ENCODE measurements around the gene ASB1. TPM values are rescaled to one million over a fixed set of nuclear protein-coding genes. Genes with fewer than 3 reads are reported as not detected.

ASB1 gene
- total RNA-seq, 1 donor: 27.9 TPM

- TF ChIP-seq, protein P1, sequence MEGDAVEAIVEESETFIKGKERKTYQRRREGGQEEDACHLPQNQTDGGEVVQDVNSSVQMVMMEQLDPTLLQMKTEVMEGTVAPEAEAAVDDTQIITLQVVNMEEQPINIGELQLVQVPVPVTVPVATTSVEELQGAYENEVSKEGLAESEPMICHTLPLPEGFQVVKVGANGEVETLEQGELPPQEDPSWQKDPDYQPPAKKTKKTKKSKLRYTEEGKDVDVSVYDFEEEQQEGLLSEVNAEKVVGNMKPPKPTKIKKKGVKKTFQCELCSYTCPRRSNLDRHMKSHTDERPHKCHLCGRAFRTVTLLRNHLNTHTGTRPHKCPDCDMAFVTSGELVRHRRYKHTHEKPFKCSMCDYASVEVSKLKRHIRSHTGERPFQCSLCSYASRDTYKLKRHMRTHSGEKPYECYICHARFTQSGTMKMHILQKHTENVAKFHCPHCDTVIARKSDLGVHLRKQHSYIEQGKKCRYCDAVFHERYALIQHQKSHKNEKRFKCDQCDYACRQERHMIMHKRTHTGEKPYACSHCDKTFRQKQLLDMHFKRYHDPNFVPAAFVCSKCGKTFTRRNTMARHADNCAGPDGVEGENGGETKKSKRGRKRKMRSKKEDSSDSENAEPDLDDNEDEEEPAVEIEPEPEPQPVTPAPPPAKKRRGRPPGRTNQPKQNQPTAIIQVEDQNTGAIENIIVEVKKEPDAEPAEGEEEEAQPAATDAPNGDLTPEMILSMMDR (IDR thresholded peaks at IDR 0.05; ENCODE audit: extremely low read depth, low read depth, low read length): no peak
- Histone ChIP-seq H3K4me2 (ENCODE audit: insufficient read depth, low read length) (peak overlapping the region; percentile 65), H3K79me2 (ENCODE audit: insufficient read depth, low read length) (peaks cover 82% of the 10 kb centered on the region), H2AFZ (ENCODE audit: low read length) (no peak overlapping the region), H3K4me3 (ENCODE audit: insufficient read depth, low read length) (no peak overlapping the region), H3K36me3 (ENCODE audit: insufficient read depth, low read length) (peaks cover 62% of the 10 kb centered on the region), H3K27ac (ENCODE audit: low read depth, low read length) (peak overlapping the region; percentile 99), H3K9me3 (ENCODE audit: low read depth, low read length) (peaks cover 2% of the 10 kb centered on the region), H3K4me1 (ENCODE audit: insufficient read depth, low read length) (peaks cover 86% of the 10 kb centered on the region), H4K20me1 (ENCODE audit: insufficient read depth, low read length) (no peaks in the 10 kb centered on the region), H3K27me3 (ENCODE audit: insufficient read depth, low read length) (no peaks in the 10 kb centered on the region)
- DNase-seq (ENCODE audit: insufficient read length, low spot score, missing footprints): peak; percentile 68
These were observed 9.0 kb downstream of the ASB1 start for GRCh38 chr2:238435752-238436096.

- Histone ChIP-seq H3K4me1 (ENCODE audit: insufficient read depth, low read length) (peaks cover 79% of the 10 kb centered on the region), H3K4me2 (ENCODE audit: insufficient read depth, low read length) (peak overlapping the region; percentile 67), H3K27ac (ENCODE audit: low read depth, low read length) (peak overlapping the region; percentile 99), H3K9me3 (ENCODE audit: low read depth, low read length) (no peaks in the 10 kb centered on the region), H3K36me3 (ENCODE audit: insufficient read depth, low read length) (peaks cover 54% of the 10 kb centered on the region), H3K4me3 (ENCODE audit: insufficient read depth, low read length) (peak overlapping the region; percentile 19), H4K20me1 (ENCODE audit: insufficient read depth, low read length) (no peaks in the 10 kb centered on the region), H3K27me3 (ENCODE audit: insufficient read depth, low read length) (no peaks in the 10 kb centered on the region), H3K79me2 (ENCODE audit: insufficient read depth, low read length) (peaks cover 86% of the 10 kb centered on the region), H2AFZ (ENCODE audit: low read length) (no peak overlapping the region)
- TF ChIP-seq, protein P1 (IDR thresholded peaks at IDR 0.05; ENCODE audit: extremely low read depth, low read depth, low read length): no peak
- DNase-seq (ENCODE audit: insufficient read length, low spot score, missing footprints): peak; percentile 96
These were observed 12.4 kb downstream of the ASB1 start for GRCh38 chr2:238438856-238439849.

DNA sequence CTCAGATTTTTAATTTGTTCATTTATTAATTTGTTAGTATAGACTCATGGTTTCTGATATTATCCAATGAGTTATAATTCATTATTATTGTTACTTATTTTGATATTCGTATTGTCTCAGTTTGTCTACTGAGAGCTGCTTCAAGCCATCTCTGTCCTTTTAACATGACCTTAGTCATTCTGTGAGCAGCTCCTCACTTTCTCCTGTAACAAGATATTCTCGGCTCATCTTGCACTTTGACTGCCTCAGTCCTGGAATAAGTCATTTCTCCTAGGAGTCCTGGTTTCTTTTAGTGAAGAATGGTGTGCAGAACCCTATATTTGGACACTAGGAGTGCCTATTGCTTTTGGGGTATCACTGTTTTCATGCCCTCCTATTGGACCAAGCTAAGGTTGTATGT, 13.2 kb downstream of the ASB1 start:
- H3K27ac ChIP-seq (ENCODE audit: low read depth, low read length): peak overlapping the region; percentile 99
- H4K20me1 ChIP-seq (ENCODE audit: insufficient read depth, low read length): no peaks in the 10 kb centered on the region
- TF ChIP-seq, protein P1 (IDR thresholded peaks at IDR 0.05; ENCODE audit: extremely low read depth, low read depth, low read length): no peak
- peak overlapping the region; percentile 59 for H3K4me2 ChIP-seq (ENCODE audit: insufficient read depth, low read length)
- peaks cover 92% of the 10 kb centered on the region for H3K79me2 ChIP-seq (ENCODE audit: insufficient read depth, low read length)
- H3K4me1 ChIP-seq (ENCODE audit: insufficient read depth, low read length): peaks cover 73% of the 10 kb centered on the region
- no peak overlapping the region for H3K4me3 ChIP-seq (ENCODE audit: insufficient read depth, low read length)
- H2AFZ ChIP-seq (ENCODE audit: low read length): no peak overlapping the region
- no peaks in the 10 kb centered on the region for H3K27me3 ChIP-seq (ENCODE audit: insufficient read depth, low read length)
- no peak for DNase-seq (ENCODE audit: insufficient read length, low spot score, missing footprints)
- H3K9me3 ChIP-seq (ENCODE audit: low read depth, low read length): no peaks in the 10 kb centered on the region
- H3K36me3 ChIP-seq (ENCODE audit: insufficient read depth, low read length): peaks cover 60% of the 10 kb centered on the region

- Histone ChIP-seq H3K9me3 (ENCODE audit: low read depth, low read length) (no peaks in the 10 kb centered on the region), H3K4me1 (ENCODE audit: insufficient read depth, low read length) (peaks cover 69% of the 10 kb centered on the region), H3K36me3 (ENCODE audit: insufficient read depth, low read length) (peaks cover 60% of the 10 kb centered on the region), H3K4me2 (ENCODE audit: insufficient read depth, low read length) (peak overlapping the region; percentile 59), H3K27me3 (ENCODE audit: insufficient read depth, low read length) (no peaks in the 10 kb centered on the region), H4K20me1 (ENCODE audit: insufficient read depth, low read length) (no peaks in the 10 kb centered on the region), H3K27ac (ENCODE audit: low read depth, low read length) (peak overlapping the region; percentile 99), H3K4me3 (ENCODE audit: insufficient read depth, low read length) (no peak overlapping the region), H2AFZ (ENCODE audit: low read length) (no peak overlapping the region), H3K79me2 (ENCODE audit: insufficient read depth, low read length) (peaks cover 92% of the 10 kb centered on the region)
- no peak for DNase-seq (ENCODE audit: insufficient read length, low spot score, missing footprints)
- TF ChIP-seq, protein P1 (IDR thresholded peaks at IDR 0.05; ENCODE audit: extremely low read depth, low read depth, low read length): no peak
These were observed 13.6 kb downstream of the ASB1 start for GRCh38 chr2:238440331-238440730.
